Astrocyte of the cerebellum (primary cell): ENCODE measurements around the gene NSD2.
A peak's percentile ranks its signal among the peaks of the same experiment; 100 is the strongest.

ENCODE experiments used
- DNase-seq: peaks from one replicate; pipeline ENCODE4 v3.0.0-alpha.2; 2011; ENCODE audit warnings: low read depth
- H3K4me3 ChIP-seq: 2 replicates; pipeline ENCODE4 v1.5.1; 2011; ENCODE audit warnings: mild to moderate bottlenecking, low read depth, low read length, moderate library complexity
- CTCF ChIP-seq: IDR thresholded peaks from 2 replicates; pipeline ENCODE4 v1.5.1; 2012; ENCODE audit warnings: low read length, low read depth, moderate library complexity, mild to moderate bottlenecking; ENCODE audit errors: missing control alignments
- in situ Hi-C: cut with HindIII; loops from 2 replicates; pipeline ENCODE4 v1.10.0; 2017; ENCODE audit warnings: low sequenced_read_pairs

NSD2 gene

GRCh38 chr4:1870328-1870577 is 940 bp upstream of the NSD2 start:
- peak overlapping the region; percentile 71 for H3K4me3 ChIP-seq
- no peak for TF ChIP-seq CTCF
- peak; percentile 32 for DNase-seq
- in situ Hi-C loops = no loop called here

GRCh38 chr4:1871471-1872021 is 353 bp downstream of the NSD2 start:
- no peak for TF ChIP-seq CTCF
- in situ Hi-C loops = no loop called here
- no peak for DNase-seq
- H3K4me3 ChIP-seq = peak overlapping the region; percentile 74

GRCh38 chr4:1872870-1873269 is 1.7 kb downstream of the NSD2 start:
- peak overlapping the region; percentile 74 for H3K4me3 ChIP-seq
- in situ Hi-C loops = no loop called here
- TF ChIP-seq CTCF = no peak
- DNase-seq = no peak

GRCh38 chr4:1873291-1873690 is 2.1 kb downstream of the NSD2 start:
- in situ Hi-C loops = no loop called here
- no peak for TF ChIP-seq CTCF
- no peak overlapping the region for H3K4me3 ChIP-seq
- DNase-seq = no peak

GRCh38 chr4:1873776-1874175 is 2.6 kb downstream of the NSD2 start:
- no peak overlapping the region for H3K4me3 ChIP-seq
- TF ChIP-seq CTCF = no peak
- in situ Hi-C loops = no loop called here
- DNase-seq = no peak

- in situ Hi-C loops = no loop called here
- no peak overlapping the region for H3K4me3 ChIP-seq
- DNase-seq = no peak
- no peak for TF ChIP-seq CTCF
These were observed 3.0 kb downstream of the NSD2 start for GRCh38 chr4:1874201-1874600.

- no peak for TF ChIP-seq CTCF
These were observed 8.3 kb downstream of the NSD2 start for GRCh38 chr4:1879485-1879884.

More at GRCh38 chr4:1879485-1879884, 8.3 kb downstream of the NSD2 start:
- no peak overlapping the region for H3K4me3 ChIP-seq
- in situ Hi-C loops = no loop called here
- no peak for DNase-seq
